Skeletal muscle satellite cell (primary cell): ENCODE measurements around the gene KLHL11. TPM values are rescaled to one million over a fixed set of nuclear protein-coding genes. Genes with fewer than 3 reads are reported as not detected.

Experiments used
- H3K27me3 ChIP-seq: 2 replicates; pipeline ENCODE4 v1.7.0; 2013; ENCODE audit warnings: low read length; ENCODE audit not compliant: control insufficient read depth, insufficient read depth
- H3K36me3 ChIP-seq: 2 replicates; pipeline ENCODE4 v1.7.0; 2013; ENCODE audit warnings: mild to moderate bottlenecking, control low read depth, low read length; ENCODE audit not compliant: insufficient read depth
- H3K4me1 ChIP-seq: 2 replicates; pipeline ENCODE4 v1.7.0; 2013; ENCODE audit warnings: low read length; ENCODE audit not compliant: control insufficient read depth, insufficient read depth
- H3K4me2 ChIP-seq: 2 replicates; pipeline ENCODE4 v1.7.0; 2013; ENCODE audit warnings: mild to moderate bottlenecking, low read length
- H3K4me3 ChIP-seq: 2 replicates; pipeline ENCODE4 v1.7.0; 2013; ENCODE audit warnings: low read length
- H3K9ac ChIP-seq: 2 replicates; pipeline ENCODE4 v1.7.0; 2013; ENCODE audit warnings: mild to moderate bottlenecking, low read depth, low read length, moderate library complexity
- H3K9me3 ChIP-seq: replicated peaks from 2 replicates; pipeline ENCODE4 v1.7.0; 2013; ENCODE audit warnings: mild to moderate bottlenecking, control low read depth, low read length
- small RNA-seq: library from RNA; depleted of rRNA; stranded (forward); fragments of <200 nt; gene quantifications from one replicate; pipeline ENCODE3, GENCODE V24; 2012

The KLHL11 gene

DNA sequence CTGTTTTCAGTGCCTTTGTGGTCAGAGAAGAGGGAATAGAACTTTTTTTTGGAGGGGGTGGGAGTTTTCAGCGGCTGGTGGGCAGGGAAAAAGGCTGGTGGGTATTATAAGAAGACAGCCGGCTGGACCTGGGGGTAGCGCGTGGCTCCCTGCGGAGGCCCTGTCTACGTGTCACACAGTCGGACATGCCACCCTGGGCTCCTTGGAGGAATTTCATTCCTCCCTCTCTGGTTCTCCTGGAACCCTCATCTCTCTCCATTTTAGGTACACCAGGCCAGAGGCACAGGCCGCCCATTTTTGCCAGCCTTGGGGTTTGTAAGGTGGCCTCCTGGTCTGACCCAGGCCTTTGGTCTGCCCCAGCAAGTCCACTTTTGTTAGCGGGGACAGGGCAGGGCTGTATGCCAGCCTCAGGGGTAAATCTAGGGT is 51.5 kb downstream of the KLHL11 start:
- Histone ChIP-seq H3K4me3 (peak overlapping the region; percentile 97), H3K9ac (peak overlapping the region; percentile 85), H3K4me1 (peaks cover 32% of the 10 kb centered on the region), H3K9me3 (no peaks in the 10 kb centered on the region), H3K36me3 (peaks cover 17% of the 10 kb centered on the region), H3K27me3 (no peaks in the 10 kb centered on the region), H3K4me2 (peak overlapping the region; percentile 100)

DNA sequence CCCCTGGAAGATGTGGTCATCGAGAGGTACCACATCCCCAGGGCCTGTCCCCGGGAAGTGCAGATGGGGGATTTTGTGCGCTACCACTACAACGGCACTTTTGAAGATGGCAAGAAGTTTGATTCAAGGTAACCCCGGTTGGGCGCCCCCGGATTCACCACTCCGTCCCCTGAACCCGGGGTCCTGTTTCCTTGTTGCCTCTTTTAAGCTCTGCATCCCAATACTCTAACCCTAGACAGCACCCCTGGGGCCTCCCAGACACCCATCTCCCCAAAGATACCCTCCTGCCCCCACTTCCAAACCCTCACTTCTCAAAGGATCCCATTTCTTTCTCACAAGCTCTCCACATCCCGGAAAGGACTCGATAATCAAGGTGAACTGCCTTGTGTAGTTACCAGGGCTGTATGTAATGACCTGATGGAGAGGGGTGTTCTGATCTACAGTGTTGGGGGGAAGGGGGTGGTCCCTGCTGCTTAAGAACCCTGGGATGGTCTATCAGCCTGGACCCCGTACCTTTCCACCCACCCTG is 52.0 kb downstream of the KLHL11 start:
- Histone ChIP-seq H3K9ac (peak overlapping the region; percentile 85), H3K9me3 (no peaks in the 10 kb centered on the region), H3K4me3 (peak overlapping the region; percentile 97), H3K4me1 (peaks cover 32% of the 10 kb centered on the region), H3K27me3 (no peaks in the 10 kb centered on the region), H3K36me3 (peaks cover 17% of the 10 kb centered on the region), H3K4me2 (peak overlapping the region; percentile 100)

GRCh38 chr17:41812381-41813151 is 52.7 kb downstream of the KLHL11 start, which contains the start of gene FKBP10:
FKBP10 (plus strand) TSS chr17:41813004; CDS start chr17:41813035, 31 bp downstream.
- peaks cover 32% of the 10 kb centered on the region for H3K4me1 ChIP-seq
- H3K27me3 ChIP-seq, result no peaks in the 10 kb centered on the region
- H3K9ac ChIP-seq, result peak within 1 kb of the TSS; percentile 85
- peaks cover 17% of the 10 kb centered on the region for H3K36me3 ChIP-seq
- H3K4me2 ChIP-seq, result peak within 1 kb of the TSS; percentile 100
- peak within 1 kb of the TSS; percentile 97 for H3K4me3 ChIP-seq
- H3K9me3 ChIP-seq, result no peaks in the 10 kb centered on the region

- peak within 1 kb of the TSS; percentile 85 for H3K9ac ChIP-seq
- no peaks in the 10 kb centered on the region for H3K9me3 ChIP-seq
- H3K4me3 ChIP-seq, result peak within 1 kb of the TSS; percentile 97
- peaks cover 16% of the 10 kb centered on the region for H3K36me3 ChIP-seq
- H3K4me1 ChIP-seq, result peaks cover 32% of the 10 kb centered on the region
- peak within 1 kb of the TSS; percentile 100 for H3K4me2 ChIP-seq
- no peaks in the 10 kb centered on the region for H3K27me3 ChIP-seq
These were observed 53.5 kb downstream of the KLHL11 start, which contains the start of gene P3H4 for GRCh38 chr17:41811549-41812380. P3H4 (minus strand) TSS chr17:41811949; CDS start chr17:41811915, 34 bp downstream.

DNA sequence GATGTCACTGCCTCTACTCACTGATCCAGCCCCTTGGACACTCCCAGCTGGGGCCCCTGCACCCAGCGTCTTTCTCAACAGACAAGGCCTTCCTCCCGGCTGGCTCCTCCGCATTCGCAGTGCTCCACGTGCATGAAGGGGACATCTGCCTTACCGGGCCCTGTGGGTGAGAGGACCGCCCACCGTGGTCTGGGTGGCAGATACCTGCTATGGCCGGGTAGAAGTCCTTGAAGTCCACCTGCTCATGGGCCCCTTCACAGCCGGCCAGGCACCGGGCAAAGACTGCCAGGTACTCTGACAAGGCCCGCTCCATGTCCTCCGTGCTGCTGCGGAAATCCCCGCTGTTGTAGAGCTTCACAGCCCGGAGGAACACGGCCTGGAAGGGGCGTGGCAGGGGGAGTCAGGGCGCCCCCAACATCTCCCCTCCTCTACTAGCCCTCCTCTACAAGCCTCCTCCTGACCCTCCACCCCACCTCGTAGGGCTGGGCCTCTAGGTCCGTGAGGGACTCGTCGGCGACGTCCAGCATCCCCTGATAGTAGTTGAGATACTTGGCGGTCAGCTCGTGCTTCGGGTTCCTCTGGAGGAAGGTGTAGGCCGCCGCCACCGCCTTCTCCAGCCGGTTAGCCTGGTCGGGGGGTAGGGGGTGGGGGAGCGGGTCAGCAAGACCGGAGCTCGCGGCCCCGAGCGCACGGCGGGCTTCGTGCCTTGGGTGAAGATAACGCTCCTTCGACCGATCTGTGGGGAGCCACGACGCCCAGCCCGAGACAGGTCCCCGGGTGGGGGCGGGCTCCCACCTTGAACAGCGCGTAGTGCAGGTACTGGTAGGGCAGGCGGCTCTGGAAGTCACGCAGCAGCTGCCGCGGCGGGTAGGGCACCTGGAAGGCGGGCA is 54.3 kb downstream of the KLHL11 start:
- Histone ChIP-seq H3K9me3 (no peaks in the 10 kb centered on the region), H3K36me3 (peaks cover 18% of the 10 kb centered on the region), H3K4me2 (peak overlapping the region; percentile 100), H3K4me1 (peaks cover 32% of the 10 kb centered on the region), H3K27me3 (no peaks in the 10 kb centered on the region), H3K9ac (peak overlapping the region; percentile 85), H3K4me3 (peak overlapping the region; percentile 97)

DNA sequence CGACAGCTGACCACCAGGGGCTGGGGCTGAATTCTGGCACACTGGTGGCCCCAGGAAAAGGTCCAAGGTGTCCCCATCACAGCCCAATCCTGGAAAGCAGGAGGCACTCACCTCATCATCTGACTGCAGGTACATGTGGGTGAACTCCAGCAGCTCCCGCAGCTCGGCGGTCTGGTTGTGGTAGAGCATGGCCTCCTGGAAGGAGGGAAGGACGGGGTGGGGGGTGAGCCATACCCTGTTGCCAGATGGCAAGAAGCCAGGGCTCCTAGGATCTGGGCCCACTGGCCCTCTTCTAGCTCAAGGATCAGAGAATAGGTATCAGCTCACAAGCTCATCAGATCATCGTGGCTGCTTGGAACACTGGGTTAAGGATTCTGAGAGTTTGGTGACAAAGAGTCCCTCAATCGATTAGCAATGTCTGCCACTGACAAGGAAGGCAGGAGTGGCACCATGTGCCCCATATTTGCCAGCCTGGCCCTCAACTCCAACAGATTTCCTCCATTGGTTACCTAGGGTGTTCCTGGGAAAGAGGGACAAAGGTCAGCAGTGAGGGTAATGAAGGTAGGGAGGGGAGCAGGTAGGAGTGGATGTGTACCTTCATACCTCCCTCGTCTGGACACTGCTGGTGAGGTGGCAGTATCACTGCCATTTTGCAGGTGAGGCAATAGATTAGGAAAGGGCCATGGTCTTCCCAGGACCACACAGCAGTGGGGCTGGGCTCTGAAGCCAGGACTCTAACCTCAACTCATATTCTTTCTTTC is 58.4 kb downstream of the KLHL11 start:
- Histone ChIP-seq H3K9ac (no peak overlapping the region), H3K36me3 (peaks cover 23% of the 10 kb centered on the region), H3K4me3 (no peak overlapping the region), H3K4me2 (no peak overlapping the region), H3K4me1 (peaks cover 17% of the 10 kb centered on the region), H3K27me3 (no peaks in the 10 kb centered on the region), H3K9me3 (no peaks in the 10 kb centered on the region)

Small RNAs within 50 kb of the gene (small RNA-seq; reads per million reads assigned to genes)
- gene AC125257.2, result not detected
